Small intestine (tissue), 7 donors: ENCODE measurements around the gene PCK1. TPM values are rescaled to one million over a fixed set of nuclear protein-coding genes. Genes with fewer than 3 reads are reported as not detected.

Experiments
- DNase-seq, 2 donors: peaks; one replicate each; pipeline versions ENCODE4 v3.0.0 to v3.0.0-alpha.2; 2013
- FAIRE-seq: peaks from 2 replicates; lab custom pipeline; 2012; peaks lifted over from hg19 to GRCh38; lab: Jason Lieb, UNC
- H3K27ac ChIP-seq, 3 donors: one replicate each; pipeline ENCODE4 v1.5.1; 2013; ENCODE audit warnings: low read length in 2 of 3, mild to moderate bottlenecking in 2 of 3, control low read depth in 1 of 3, inconsistent platforms in 1 of 3, low read depth in 1 of 3, moderate library complexity in 1 of 3
- H3K27me3 ChIP-seq, 3 donors: one replicate each; pipeline ENCODE4 v1.6.1; 2013; ENCODE audit warnings: low read length in 3 of 3, inconsistent platforms in 1 of 3; ENCODE audit not compliant: control insufficient read depth in 3 of 3, insufficient read depth in 3 of 3
- H3K36me3 ChIP-seq, 3 donors: one replicate each; pipeline ENCODE4 v1.6.1; 2013; ENCODE audit warnings: low read length in 3 of 3, inconsistent platforms in 1 of 3, low read depth in 1 of 3, mild to moderate bottlenecking in 1 of 3, moderate library complexity in 1 of 3; ENCODE audit not compliant: control insufficient read depth in 3 of 3, insufficient read depth in 2 of 3
- H3K4me1 ChIP-seq, 3 donors: one replicate each; pipeline ENCODE4 v1.6.1; 2013; ENCODE audit warnings: low read length in 2 of 3, inconsistent platforms in 1 of 3, low read depth in 1 of 3, mild to moderate bottlenecking in 1 of 3, moderate library complexity in 1 of 3; ENCODE audit not compliant: control insufficient read depth in 3 of 3, insufficient read depth in 2 of 3
- H3K4me3 ChIP-seq, 3 donors: one replicate each; pipeline ENCODE4 v1.5.1; 2013; ENCODE audit warnings: low read length in 3 of 3, control low read depth in 1 of 3, inconsistent platforms in 1 of 3, low read depth in 1 of 3, mild to moderate bottlenecking in 1 of 3, moderate library complexity in 1 of 3
- H3K9me3 ChIP-seq, 2 donors: one replicate each; pipeline ENCODE4 v1.6.1; 2013; ENCODE audit warnings: low read depth in 1 of 2, low read length in 1 of 2; ENCODE audit not compliant: control insufficient read depth in 2 of 2, insufficient read depth in 1 of 2
- WGBS, 3 donors: extraction: QIAGEN DNeasy Blood & Tissue Kit; methylation state at CpG; one replicate each; pipeline ENCODE4 v1.1.7; 2013; 5-methylcytosine and 5-hydroxymethylcytosine counted together
- polyA plus RNA-seq, 4 donors: library from polyadenylated mRNA; stranded (reverse) in 3 of 4; unstranded in 1 of 4; fragments of 200-250 nt in 3 of 4; fragments of 120-200 nt in 1 of 4; gene quantifications; one replicate each; pipeline versions ENCODE4 v1.2.1 to v1.2.3, GENCODE V29; 2013
- donor health status: healthy with polysubstance abuse.
- donor health status: control.
- donor health status: control.
- donor health status: Bipolar disorder and iron deficiency.
- donor health status: healthy.

Gene PCK1
- polyA plus RNA-seq, 4 donors: 5.5 to 439 (median 97.2) TPM

GRCh38 chr20:57600320-57601210 lies 39.7 kb downstream of the PCK1 start:
- Histone ChIP-seq H3K4me1 (peaks cover 0 to 32% (median 6%) of the 10 kb centered on the region in 3 donors), H3K27me3 (no peaks in the 10 kb centered on the region), H3K36me3 (no peaks in the 10 kb centered on the region), H3K4me3 (no peak overlapping the region), H3K9me3 (peaks cover 0 to 10% of the 10 kb centered on the region in 2 donors), H3K27ac (no peak overlapping the region)
- FAIRE-seq (no peak), DNase-seq (no peak)
- WGBS, 3 donors: 70 to 78% (median 72%) methylated on average over 12 to 13 of the region's 13 CpGs

GRCh38 chr20:57601211-57601570 lies 40.3 kb downstream of the PCK1 start:
- Histone ChIP-seq H3K27me3 (no peaks in the 10 kb centered on the region), H3K36me3 (no peaks in the 10 kb centered on the region), H3K27ac (no peak overlapping the region), H3K9me3 (peaks cover 0 to 10% of the 10 kb centered on the region in 2 donors), H3K4me3 (no peak overlapping the region), H3K4me1 (peaks cover 0 to 37% (median 6%) of the 10 kb centered on the region in 3 donors)
- no peak for DNase-seq
- no peak for FAIRE-seq
- 86 to 90% (median 88%) methylated on average over 2 of the region's 2 CpGs for WGBS, 3 donors

- Histone ChIP-seq H3K27me3 (no peaks in the 10 kb centered on the region), H3K4me1 (peaks cover 0 to 38% (median 6%) of the 10 kb centered on the region in 3 donors), H3K27ac (no peak overlapping the region), H3K36me3 (no peaks in the 10 kb centered on the region), H3K4me3 (no peak overlapping the region), H3K9me3 (peaks cover 0 to 10% of the 10 kb centered on the region in 2 donors)
- WGBS, 3 donors: 72 to 90% (median 78%) methylated on average over 5 of the region's 5 CpGs
- DNase-seq (no peak), FAIRE-seq (no peak)
Measured at GRCh38 chr20:57601737-57602136, 40.8 kb downstream of the PCK1 start.

GRCh38 chr20:57603120-57603519 lies 42.2 kb downstream of the PCK1 start:
- H3K27ac ChIP-seq: no peak overlapping the region
- WGBS, 3 donors: 88 to 93% (median 88%) methylated on average over 10 of the region's 10 CpGs
- FAIRE-seq: no peak
- DNase-seq: no peak
- no peaks in the 10 kb centered on the region for H3K36me3 ChIP-seq
- H3K4me3 ChIP-seq: no peak overlapping the region
- peaks cover 0 to 10% of the 10 kb centered on the region in 2 donors for H3K9me3 ChIP-seq
- no peaks in the 10 kb centered on the region for H3K27me3 ChIP-seq
- H3K4me1 ChIP-seq: peaks cover 0 to 37% (median 6%) of the 10 kb centered on the region in 3 donors

- DNase-seq: peak; percentile 81 to 92
- 10 to 43% (median 16%) methylated on average over 5 of the region's 5 CpGs for WGBS, 3 donors
- H3K27ac ChIP-seq: peak overlapping the region; percentile 63 to 91 (median 86)
Measured at GRCh38 chr20:57605045-57605444, 44.1 kb downstream of the PCK1 start.

GRCh38 chr20:57605878-57606277 lies 45.0 kb downstream of the PCK1 start:
- no peak overlapping the region for H3K27ac ChIP-seq
- DNase-seq (no peak), FAIRE-seq (no peak)
- no peaks in the 10 kb centered on the region for H3K27me3 ChIP-seq
- 36 to 58% (median 44%) methylated on average over 5 of the region's 5 CpGs for WGBS, 3 donors
- peaks cover 0 to 35% (median 6%) of the 10 kb centered on the region in 3 donors for H3K4me1 ChIP-seq
- peaks cover 0 to 10% of the 10 kb centered on the region in 2 donors for H3K9me3 ChIP-seq
- H3K4me3 ChIP-seq: no peak overlapping the region
- H3K36me3 ChIP-seq: no peaks in the 10 kb centered on the region

More at GRCh38 chr20:57605045-57605444, 44.1 kb downstream of the PCK1 start:
- no peaks in the 10 kb centered on the region for H3K36me3 ChIP-seq
- no peak overlapping the region for H3K4me3 ChIP-seq
- H3K9me3 ChIP-seq: peaks cover 0 to 10% of the 10 kb centered on the region in 2 donors
- H3K4me1 ChIP-seq: peaks cover 0 to 37% (median 6%) of the 10 kb centered on the region in 3 donors
- FAIRE-seq: no peak
- no peaks in the 10 kb centered on the region for H3K27me3 ChIP-seq

- Histone ChIP-seq H3K4me3 (no peak overlapping the region), H3K36me3 (no peaks in the 10 kb centered on the region), H3K4me1 (peaks cover 0 to 24% (median 4%) of the 10 kb centered on the region in 3 donors), H3K9me3 (peaks cover 0 to 2% of the 10 kb centered on the region in 2 donors), H3K27ac (no peak overlapping the region), H3K27me3 (no peaks in the 10 kb centered on the region)
- DNase-seq (no peak), FAIRE-seq (no peak)
- 76 to 94% (median 82%) methylated on average over 7 of the region's 7 CpGs for WGBS, 3 donors
Measured at GRCh38 chr20:57608516-57608915, 47.6 kb downstream of the PCK1 start.

GRCh38 chr20:57609086-57609841 lies 48.4 kb downstream of the PCK1 start:
- WGBS, 3 donors: 86 to 88% (median 87%) methylated on average over 16 of the region's 16 CpGs
- H3K27ac ChIP-seq: no peak overlapping the region
- no peak for DNase-seq
- H3K27me3 ChIP-seq: no peaks in the 10 kb centered on the region
- H3K36me3 ChIP-seq: no peaks in the 10 kb centered on the region
- no peaks in the 10 kb centered on the region for H3K9me3 ChIP-seq
- no peak for FAIRE-seq
- no peak overlapping the region for H3K4me3 ChIP-seq
- peaks cover 0 to 19% (median 4%) of the 10 kb centered on the region in 3 donors for H3K4me1 ChIP-seq
